Mammary epithelial cell (primary cell): ENCODE measurements around the gene C10orf143.

ENCODE experiments used
- EZH2 ChIP-seq: IDR thresholded peaks from 2 replicates; pipeline ENCODE4 v1.6.1; 2012; ENCODE audit warnings: low read length, inconsistent platforms, borderline replicate concordance
- TF ChIP-seq, protein P1 (sequence below), 2 donors: IDR thresholded peaks in 1 of 2; conservative IDR thresholded peaks in 1 of 2; 2 replicates each; pipeline ENCODE4 v1.5.1; 2011 to 2012; ENCODE audit warnings: inconsistent platforms in 2 of 2, low read length in 2 of 2, mild to moderate bottlenecking in 2 of 2, control low read depth in 1 of 2, low read depth in 1 of 2; ENCODE audit not compliant: insufficient read depth in 1 of 2; ENCODE audit errors: extremely low read depth in 1 of 2

DNA sequence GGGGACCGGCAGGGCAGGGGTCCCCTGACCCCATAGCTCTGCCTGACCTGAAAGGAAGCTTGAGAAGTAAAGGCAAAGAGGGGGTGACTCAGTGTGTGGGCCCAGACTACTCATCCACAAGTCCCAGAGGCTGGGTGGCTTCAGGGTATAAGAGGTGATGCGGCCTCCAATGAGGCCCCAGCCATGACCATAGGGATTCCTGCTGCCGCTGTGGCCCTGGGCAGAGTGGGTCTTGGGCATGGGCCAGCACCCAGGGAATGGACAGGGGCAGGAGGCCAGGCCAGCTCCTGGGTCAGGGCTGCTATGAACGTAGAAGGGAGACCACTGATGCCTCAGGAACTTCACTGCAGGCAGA is 82.2 kb downstream of the C10orf143 start:
- TF ChIP-seq, protein P1, sequence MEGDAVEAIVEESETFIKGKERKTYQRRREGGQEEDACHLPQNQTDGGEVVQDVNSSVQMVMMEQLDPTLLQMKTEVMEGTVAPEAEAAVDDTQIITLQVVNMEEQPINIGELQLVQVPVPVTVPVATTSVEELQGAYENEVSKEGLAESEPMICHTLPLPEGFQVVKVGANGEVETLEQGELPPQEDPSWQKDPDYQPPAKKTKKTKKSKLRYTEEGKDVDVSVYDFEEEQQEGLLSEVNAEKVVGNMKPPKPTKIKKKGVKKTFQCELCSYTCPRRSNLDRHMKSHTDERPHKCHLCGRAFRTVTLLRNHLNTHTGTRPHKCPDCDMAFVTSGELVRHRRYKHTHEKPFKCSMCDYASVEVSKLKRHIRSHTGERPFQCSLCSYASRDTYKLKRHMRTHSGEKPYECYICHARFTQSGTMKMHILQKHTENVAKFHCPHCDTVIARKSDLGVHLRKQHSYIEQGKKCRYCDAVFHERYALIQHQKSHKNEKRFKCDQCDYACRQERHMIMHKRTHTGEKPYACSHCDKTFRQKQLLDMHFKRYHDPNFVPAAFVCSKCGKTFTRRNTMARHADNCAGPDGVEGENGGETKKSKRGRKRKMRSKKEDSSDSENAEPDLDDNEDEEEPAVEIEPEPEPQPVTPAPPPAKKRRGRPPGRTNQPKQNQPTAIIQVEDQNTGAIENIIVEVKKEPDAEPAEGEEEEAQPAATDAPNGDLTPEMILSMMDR (conservative IDR thresholded peaks at IDR 0.05 in 1 of 2, IDR thresholded peaks at IDR 0.05 in 1 of 2; ENCODE audit: extremely low read depth in 1 of 2, insufficient read depth in 1 of 2, low read depth in 1 of 2, low read length in 2 of 2): no peak
- TF ChIP-seq EZH2: no peak
